Stimulated activated CD4-positive, alpha-beta T cell treated with anti-CD3 and anti-CD28 coated beads, Interleukin-4, amount 100 ng/mL, for 4 hours (primary cell): ENCODE measurements around the gene XXYLT1.
"Not testable (repeated sequence)": the region's sequence is repeated elsewhere in the genome, so short reads cannot be mapped to it uniquely, and the experiment has no call there.

Experiments
- DNase-seq, 2 experiments: peaks; one replicate each; pipeline ENCODE4 v3.0.0-alpha.2; 2020

Gene XXYLT1

GRCh38 chr3:195249858-195250464 lies 21.0 kb downstream of the XXYLT1 start:
- no peak for DNase-seq

DNA sequence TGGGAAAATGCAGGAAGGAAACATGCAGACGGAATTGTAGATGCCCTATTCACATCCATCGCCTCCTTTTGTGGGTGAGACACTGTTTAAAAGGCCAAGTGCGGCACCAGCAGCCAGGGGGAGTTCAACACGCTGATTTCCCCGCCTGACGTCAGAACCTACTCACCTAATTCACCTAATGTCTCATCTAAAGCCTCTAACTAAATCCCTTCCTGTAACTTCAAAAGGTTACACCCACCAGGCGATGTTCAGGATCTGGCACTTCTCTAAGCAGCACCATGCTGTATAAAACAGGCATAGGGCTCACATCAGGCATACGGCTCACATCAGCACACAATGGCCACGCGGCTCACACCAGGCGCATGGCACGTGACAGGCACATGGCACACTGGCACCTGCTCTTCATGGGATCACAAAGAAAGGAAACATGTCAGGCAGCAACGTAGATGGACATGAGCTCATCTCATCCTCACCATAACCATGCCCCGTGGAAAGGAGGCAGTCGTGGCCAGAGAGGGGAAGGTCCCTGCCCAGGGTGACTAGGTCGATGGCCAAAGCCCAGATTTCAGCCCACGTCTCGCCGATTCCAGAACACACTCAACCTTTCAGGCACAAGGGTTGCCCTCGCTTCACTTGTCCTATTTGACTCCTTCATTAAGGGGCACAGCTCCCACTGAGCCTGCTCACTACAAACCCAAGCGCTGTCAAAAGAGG lies 21.7 kb downstream of the XXYLT1 start:
- DNase-seq, result no peak

- no peak for DNase-seq
These were observed 22.7 kb downstream of the XXYLT1 start for GRCh38 chr3:195248281-195248680.

- DNase-seq, result no peak
These were observed 23.1 kb downstream of the XXYLT1 start for GRCh38 chr3:195247863-195248189.

- no peak for DNase-seq
These were observed 23.7 kb downstream of the XXYLT1 start for GRCh38 chr3:195247086-195247862.

DNA sequence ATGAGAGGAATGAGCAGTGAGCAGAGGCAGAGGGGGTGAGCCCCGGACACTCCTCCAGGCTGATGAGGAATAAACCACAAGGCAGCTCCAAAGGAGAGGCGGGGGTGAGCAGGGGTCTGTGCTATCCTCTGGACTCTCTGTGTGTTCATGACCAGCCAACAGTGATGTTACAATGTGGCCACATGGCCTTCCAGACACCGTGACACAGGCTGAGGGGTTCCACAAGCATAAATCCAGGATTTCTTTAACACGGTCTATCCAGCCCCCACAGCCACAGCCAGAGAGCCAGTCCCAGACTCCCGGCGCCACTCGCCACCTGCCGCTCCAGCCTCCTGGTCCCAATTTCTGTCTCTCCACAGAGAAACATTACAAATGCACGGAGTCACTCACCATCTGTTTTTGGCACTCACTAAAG lies 24.4 kb downstream of the XXYLT1 start:
- DNase-seq, result no peak

- DNase-seq, result no peak
These were observed 25.4 kb downstream of the XXYLT1 start for GRCh38 chr3:195245531-195245951.

GRCh38 chr3:195241592-195242355 lies 29.2 kb downstream of the XXYLT1 start:
- DNase-seq, result no peak

GRCh38 chr3:195240939-195241338 lies 30.0 kb downstream of the XXYLT1 start:
- no peak for DNase-seq

- DNase-seq, result no peak
These were observed 30.7 kb downstream of the XXYLT1 start for GRCh38 chr3:195240171-195240701.

DNA sequence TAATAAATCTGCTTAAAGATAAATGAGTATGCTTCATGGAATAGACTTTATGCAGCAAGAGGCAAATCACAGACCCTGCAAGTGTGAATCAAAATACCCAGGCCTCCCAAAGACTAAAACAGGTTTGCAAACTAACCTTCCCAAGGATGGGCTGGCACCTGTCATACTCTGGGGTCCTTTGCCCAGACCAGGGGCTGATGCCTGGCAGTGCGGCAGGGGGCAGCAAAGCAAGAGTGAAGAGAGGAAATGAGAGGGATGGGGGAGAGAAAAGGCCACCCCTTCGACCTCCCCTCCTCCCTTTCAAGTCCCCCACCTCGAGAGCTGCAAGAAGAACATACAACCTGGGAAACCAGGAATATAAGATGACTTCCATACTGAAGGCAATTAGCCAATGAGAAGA lies 31.8 kb downstream of the XXYLT1 start:
- no peak for DNase-seq

GRCh38 chr3:195238586-195239118 lies 32.3 kb downstream of the XXYLT1 start:
- no peak for DNase-seq

DNA sequence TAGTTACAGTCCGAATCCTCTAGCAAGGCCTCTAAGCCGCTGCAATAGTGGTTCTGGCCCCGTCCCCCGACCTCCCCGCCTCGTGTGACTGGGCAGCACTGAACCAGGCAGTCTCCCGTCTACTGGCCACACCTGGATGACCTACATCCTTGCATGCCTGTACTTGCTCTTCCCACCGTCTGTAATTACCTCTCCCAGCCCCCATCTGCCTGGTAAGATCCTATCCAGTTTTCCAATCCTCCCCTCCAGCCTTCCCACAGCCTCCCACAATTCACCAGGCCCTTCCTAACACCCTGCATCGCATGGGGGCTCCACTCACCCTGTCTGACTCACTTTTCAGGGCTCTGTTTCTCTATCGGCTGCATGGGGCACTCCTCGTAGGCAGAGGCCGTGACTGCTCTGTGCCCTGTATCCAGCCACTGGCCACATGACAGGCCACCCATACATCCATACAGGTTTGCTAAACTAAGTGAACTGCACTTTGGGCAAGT lies 32.8 kb downstream of the XXYLT1 start:
- DNase-seq, result no peak

- no peak for DNase-seq
These were observed 34.0 kb downstream of the XXYLT1 start for GRCh38 chr3:195236801-195237570.

- DNase-seq, result no peak
These were observed 34.7 kb downstream of the XXYLT1 start for GRCh38 chr3:195236076-195236798.

GRCh38 chr3:195230244-195230643 lies 40.7 kb downstream of the XXYLT1 start:
- no peak for DNase-seq

GRCh38 chr3:195228886-195229285 lies 42.1 kb downstream of the XXYLT1 start:
- not testable (repeated sequence) for DNase-seq

GRCh38 chr3:195227871-195228270 lies 43.1 kb downstream of the XXYLT1 start:
- no peak for DNase-seq

DNA sequence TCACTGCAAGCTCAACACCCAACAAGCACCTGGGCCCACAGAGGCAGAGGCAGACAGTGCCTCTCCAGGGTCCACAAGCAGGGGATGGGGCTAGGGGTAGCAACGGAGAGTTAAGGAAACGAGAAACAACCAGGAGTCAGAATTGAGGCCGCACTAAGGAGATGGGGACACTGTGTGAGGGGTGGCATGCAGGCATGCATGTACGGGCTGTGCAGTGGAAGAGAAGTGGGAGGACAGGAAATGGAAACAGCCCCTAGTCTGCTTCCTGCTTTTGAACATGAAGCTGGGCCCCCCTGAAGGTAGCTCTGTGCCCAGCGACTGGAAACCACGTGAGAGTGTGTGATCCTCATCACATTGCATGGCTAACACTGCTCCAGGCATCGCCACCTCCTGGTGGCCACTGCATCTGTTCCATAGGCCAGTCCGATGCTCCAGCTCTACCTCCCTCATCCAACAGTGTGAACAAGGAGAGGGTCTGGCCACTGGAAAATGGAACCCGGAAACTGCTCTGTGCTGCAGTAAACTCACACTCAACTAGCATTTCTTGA lies 44.0 kb downstream of the XXYLT1 start:
- no peak for DNase-seq

- DNase-seq, result no peak
These were observed 44.5 kb downstream of the XXYLT1 start for GRCh38 chr3:195226445-195226844.
